GM18873 (cell line): ENCODE measurements around the gene TTPAL.

Experiments
- ATAC-seq: cut with Tn5 transposase; IDR thresholded peaks from one replicate; pipeline ENCODE4 v1.9.1; 2021; ENCODE audit warnings: mild to moderate bottlenecking, moderate library complexity, moderate number of reproducible peaks; ENCODE audit not compliant: unreplicated experiment, low FRiP score

The TTPAL gene

DNA sequence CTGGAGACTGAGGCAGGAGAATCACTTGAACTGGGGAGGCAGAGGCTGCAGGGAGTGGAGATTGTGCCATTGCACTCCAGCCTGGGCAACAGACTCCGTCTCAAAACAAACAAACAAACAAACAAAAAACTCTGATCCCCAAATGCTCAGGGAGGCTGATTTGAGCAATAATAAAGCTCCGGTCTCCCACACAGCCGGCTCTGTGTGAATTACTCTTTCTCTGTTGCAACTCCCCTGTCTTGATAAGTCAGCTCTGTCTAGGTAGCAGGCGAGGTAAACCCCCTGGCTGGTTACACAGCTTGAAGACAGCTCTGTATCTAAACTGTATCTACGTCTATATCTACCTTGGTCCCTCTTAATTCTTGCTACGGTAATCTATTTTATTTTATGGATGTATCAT, 52.6 kb downstream of the TTPAL start:
- ATAC-seq: no peak

DNA sequence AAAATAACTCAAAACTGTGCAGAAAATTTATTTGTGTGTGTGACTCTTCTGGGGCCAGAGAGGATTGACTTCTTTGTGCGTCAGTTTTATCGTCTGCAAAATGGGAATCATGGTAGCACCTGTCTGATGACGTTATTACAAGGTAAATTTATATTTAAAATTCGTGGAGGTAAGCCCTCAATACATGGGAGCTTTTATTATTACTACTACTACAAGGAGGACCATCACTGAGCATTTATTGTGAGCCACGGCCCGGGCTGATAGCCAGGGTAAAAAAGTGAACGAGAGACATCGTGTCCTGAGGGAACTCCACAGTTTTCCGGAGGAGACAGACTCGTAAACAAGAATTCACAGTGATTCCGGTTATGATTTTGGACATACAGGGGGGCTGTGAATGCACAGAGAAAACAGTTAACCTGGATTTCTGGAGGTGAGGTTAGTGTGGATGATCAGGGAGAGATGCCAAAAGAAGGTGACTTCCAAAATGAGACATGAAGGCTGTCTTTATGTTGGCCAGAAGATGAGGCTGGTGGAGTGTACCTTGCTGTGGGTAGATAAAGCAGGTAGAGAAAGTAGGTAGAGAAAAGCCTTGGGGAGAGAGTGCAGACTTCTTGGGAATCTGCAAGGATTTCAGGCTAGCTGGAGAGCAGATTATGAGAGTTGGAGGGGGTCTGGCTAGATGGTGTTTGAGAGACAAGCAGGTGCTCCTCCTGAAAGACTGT, 56.7 kb downstream of the TTPAL start:
- no peak for ATAC-seq

- ATAC-seq: no peak
Measured at GRCh38 chr20:44532981-44533331, 57.3 kb downstream of the TTPAL start.

DNA sequence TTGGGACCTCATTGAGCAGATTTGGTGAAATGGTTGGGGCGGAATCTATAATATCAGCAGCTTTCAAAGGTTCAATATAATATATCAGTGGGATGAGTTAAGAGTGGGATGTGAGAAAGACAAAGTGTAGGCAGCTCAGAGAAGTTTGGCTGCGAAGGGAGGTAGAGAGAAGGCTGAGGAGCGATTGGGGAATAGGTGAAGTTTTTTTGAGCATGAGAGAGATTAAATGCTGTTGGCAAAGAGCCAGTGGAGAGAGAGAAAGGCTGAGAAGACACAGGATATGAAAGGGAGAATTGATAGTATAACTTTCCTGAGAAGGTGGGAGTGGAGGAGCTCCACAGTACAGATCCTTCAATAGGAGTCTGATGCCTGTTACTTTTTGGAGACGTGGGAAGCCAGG, 58.3 kb downstream of the TTPAL start:
- ATAC-seq: no peak

- no peak for ATAC-seq
Measured at GRCh38 chr20:44536175-44536574, 60.5 kb downstream of the TTPAL start.

- ATAC-seq: no peak
Measured at GRCh38 chr20:44537993-44538392, 62.3 kb downstream of the TTPAL start.

- ATAC-seq: no peak
Measured at GRCh38 chr20:44540834-44541233, 65.2 kb downstream of the TTPAL start.

DNA sequence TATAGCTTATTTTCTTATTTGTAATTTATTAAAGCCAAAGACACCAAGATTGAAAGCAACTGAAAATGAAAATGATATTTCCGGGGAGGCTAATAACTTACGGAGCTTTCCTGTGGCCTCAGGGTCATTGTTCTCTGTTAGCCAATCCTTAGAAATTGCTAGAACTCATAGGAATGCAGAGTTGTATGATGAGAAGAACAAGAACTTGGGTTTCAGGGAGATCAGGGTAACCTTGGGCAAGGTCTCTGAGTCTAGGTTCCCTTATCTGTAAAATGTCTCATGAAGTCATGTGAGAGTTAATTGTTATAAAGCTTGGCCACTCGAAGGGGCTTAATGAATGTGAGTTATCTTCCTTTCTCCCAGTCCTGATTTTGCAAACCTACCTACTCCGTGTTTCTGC, 66.3 kb downstream of the TTPAL start:
- ATAC-seq: no peak

GRCh38 chr20:44542890-44543289, 67.2 kb downstream of the TTPAL start:
- ATAC-seq: no peak

- no peak for ATAC-seq
Measured at GRCh38 chr20:44543358-44543757, 67.7 kb downstream of the TTPAL start.
